Activated CD8-positive, alpha-beta memory T cell treated with anti-CD3 and anti-CD28 coated beads, Interleukin-2, amount 50 U/mL, for 24 hours (primary cell): ENCODE results near the gene DAW1.
"Not testable (repeated sequence)": the region's sequence is repeated elsewhere in the genome, so short reads cannot be mapped to it uniquely, and the experiment has no call there.

Experiments used
- DNase-seq: peaks from one replicate; pipeline ENCODE4 v3.0.0-alpha.2; 2020; ENCODE audit errors: extremely low read depth

DAW1 gene

GRCh38 chr2:227871375-227871791, at the start of gene DAW1:
TSS of gene DAW1 (plus strand) at chr2:227871631. CDS start at chr2:227871690, 59 bp downstream.
- no peak for DNase-seq

- DNase-seq = no peak
These were observed 48.9 kb upstream of the DAW1 start for GRCh38 chr2:227822416-227823003.

GRCh38 chr2:227823922-227824321, 47.5 kb upstream of the DAW1 start:
- DNase-seq = no peak

GRCh38 chr2:227824711-227825110, 46.7 kb upstream of the DAW1 start:
- DNase-seq = no peak

GRCh38 chr2:227826019-227826521, 45.4 kb upstream of the DAW1 start:
- DNase-seq = no peak

GRCh38 chr2:227826563-227826962, 44.9 kb upstream of the DAW1 start:
- DNase-seq = no peak

- DNase-seq = no peak
These were observed 44.3 kb upstream of the DAW1 start for GRCh38 chr2:227827143-227827542.

GRCh38 chr2:227828477-227828912, 42.9 kb upstream of the DAW1 start:
- no peak for DNase-seq

GRCh38 chr2:227829337-227829736, 42.1 kb upstream of the DAW1 start:
- DNase-seq = no peak

- DNase-seq = no peak
These were observed 37.0 kb upstream of the DAW1 start for GRCh38 chr2:227834423-227834822.

GRCh38 chr2:227834916-227835650, 36.3 kb upstream of the DAW1 start:
- DNase-seq = no peak

- DNase-seq = not testable (repeated sequence)
These were observed 31.9 kb upstream of the DAW1 start for GRCh38 chr2:227839339-227840129.

GRCh38 chr2:227846831-227847230, 24.6 kb upstream of the DAW1 start:
- DNase-seq = no peak

GRCh38 chr2:227848146-227848545, 23.3 kb upstream of the DAW1 start:
- no peak for DNase-seq

GRCh38 chr2:227848586-227848985, 22.8 kb upstream of the DAW1 start:
- DNase-seq = no peak

- DNase-seq = no peak
These were observed 21.5 kb upstream of the DAW1 start for GRCh38 chr2:227849906-227850305.

- no peak for DNase-seq
These were observed 18.2 kb upstream of the DAW1 start for GRCh38 chr2:227853204-227853629.

GRCh38 chr2:227853765-227854271, 17.6 kb upstream of the DAW1 start:
- DNase-seq = no peak

GRCh38 chr2:227855440-227855839, 16.0 kb upstream of the DAW1 start:
- no peak for DNase-seq

GRCh38 chr2:227856697-227857096, 14.7 kb upstream of the DAW1 start:
- DNase-seq = no peak

GRCh38 chr2:227860221-227860641, 11.2 kb upstream of the DAW1 start:
- DNase-seq = no peak

GRCh38 chr2:227861011-227861410, 10.4 kb upstream of the DAW1 start:
- DNase-seq = no peak
